ENCODE measurements around the gene FAM83E. TPM values are rescaled to one million over a fixed set of nuclear protein-coding genes. Genes with fewer than 3 reads are reported as not detected.
A peak's percentile ranks its signal among the peaks of the same experiment; 100 is the strongest.

The FAM83E gene
- total RNA-seq, 1 experiment from 2014 or later: 0.11 TPM

GRCh38 chr19:48617146-48617937 is 2.5 kb upstream of the FAM83E start:
- Histone ChIP-seq H3K27ac (no peak overlapping the region), H3K9me3 (replicated peaks) (no peaks in the 10 kb centered on the region), H3K27me3 (replicated peaks) (no peaks in the 10 kb centered on the region; the same call in 1 of the 2 replicates)

GRCh38 chr19:48616491-48617056 is 1.7 kb upstream of the FAM83E start:
- H3K36me3 ChIP-seq: peaks cover 53% of the 10 kb centered on the region
- H3K4me3 ChIP-seq: no peak overlapping the region
- H3K4me1 ChIP-seq (replicated peaks): peaks cover 18% of the 10 kb centered on the region
- H3K27ac ChIP-seq: no peak overlapping the region
- H3K9me3 ChIP-seq (replicated peaks): no peaks in the 10 kb centered on the region
- no peaks in the 10 kb centered on the region; the same call in 1 of the 2 replicates for H3K27me3 ChIP-seq (replicated peaks)
- DNase-seq (ENCODE audit: low read depth in 1 of 2, low spot score in 2 of 2): no peak

More at GRCh38 chr19:48617146-48617937, 2.5 kb upstream of the FAM83E start:
- Histone ChIP-seq H3K4me3 (peak overlapping the region; percentile 67), H3K36me3 (peaks cover 53% of the 10 kb centered on the region), H3K4me1 (replicated peaks) (peaks cover 18% of the 10 kb centered on the region)
- no peak for DNase-seq (ENCODE audit: low read depth in 1 of 2, low spot score in 2 of 2)

- no peak for DNase-seq (ENCODE audit: low read depth in 1 of 2, low spot score in 2 of 2)
- no peaks in the 10 kb centered on the region; the same call in 1 of the 2 replicates for H3K27me3 ChIP-seq (replicated peaks)
- H3K4me1 ChIP-seq (replicated peaks): peaks cover 18% of the 10 kb centered on the region
- H3K27ac ChIP-seq: no peak overlapping the region
- no peak overlapping the region for H3K4me3 ChIP-seq
- no peaks in the 10 kb centered on the region for H3K9me3 ChIP-seq (replicated peaks)
- H3K36me3 ChIP-seq: peaks cover 53% of the 10 kb centered on the region
Measured at GRCh38 chr19:48616041-48616436, 1.2 kb upstream of the FAM83E start.

GRCh38 chr19:48615231-48616040 is 560 bp upstream of the FAM83E start:
- Histone ChIP-seq H3K36me3 (peaks cover 53% of the 10 kb centered on the region), H3K9me3 (replicated peaks) (no peaks in the 10 kb centered on the region), H3K4me1 (replicated peaks) (peaks cover 18% of the 10 kb centered on the region), H3K27me3 (replicated peaks) (no peaks in the 10 kb centered on the region; the same call in 1 of the 2 replicates), H3K27ac (no peak overlapping the region), H3K4me3 (no peak overlapping the region)
- peak in 1 of 2 experiments; percentile 41 for DNase-seq (ENCODE audit: low read depth in 1 of 2, low spot score in 2 of 2)

- H3K9me3 ChIP-seq (replicated peaks): no peaks in the 10 kb centered on the region
- H3K27me3 ChIP-seq (replicated peaks): no peaks in the 10 kb centered on the region; the same call in 1 of the 2 replicates
- peaks cover 53% of the 10 kb centered on the region for H3K36me3 ChIP-seq
- peaks cover 12% of the 10 kb centered on the region for H3K4me1 ChIP-seq (replicated peaks)
- no peak overlapping the region for H3K4me3 ChIP-seq
- no peak overlapping the region for H3K27ac ChIP-seq
- DNase-seq (ENCODE audit: low read depth in 1 of 2, low spot score in 2 of 2): no peak
Measured at GRCh38 chr19:48613852-48614435, 932 bp downstream of the FAM83E start.

- peaks cover 48% of the 10 kb centered on the region for H3K36me3 ChIP-seq
- no peak overlapping the region for H3K27ac ChIP-seq
- no peak for DNase-seq (ENCODE audit: low read depth in 1 of 2, low spot score in 2 of 2)
- no peaks in the 10 kb centered on the region for H3K9me3 ChIP-seq (replicated peaks)
- no peak overlapping the region for H3K4me3 ChIP-seq
- no peaks in the 10 kb centered on the region; the same call in 1 of the 2 replicates for H3K27me3 ChIP-seq (replicated peaks)
- peaks cover 15% of the 10 kb centered on the region for H3K4me1 ChIP-seq (replicated peaks)
Measured at GRCh38 chr19:48613024-48613851, 1.6 kb downstream of the FAM83E start.

- Histone ChIP-seq H3K4me3 (no peak overlapping the region), H3K36me3 (peaks cover 34% of the 10 kb centered on the region), H3K4me1 (replicated peaks) (peaks cover 4% of the 10 kb centered on the region), H3K9me3 (replicated peaks) (no peaks in the 10 kb centered on the region), H3K27ac (no peak overlapping the region), H3K27me3 (replicated peaks) (no peaks in the 10 kb centered on the region; the same call in 1 of the 2 replicates)
- no peak for DNase-seq (ENCODE audit: low read depth in 1 of 2, low spot score in 2 of 2)
Measured at GRCh38 chr19:48611872-48612271, 3.0 kb downstream of the FAM83E start.

- Histone ChIP-seq H3K27ac (no peak overlapping the region), H3K27me3 (replicated peaks) (no peaks in the 10 kb centered on the region; the same call in 1 of the 2 replicates)
- DNase-seq (ENCODE audit: low read depth in 1 of 2, low spot score in 2 of 2): no peak
Measured at GRCh38 chr19:48609571-48610108, 5.2 kb downstream of the FAM83E start.

GRCh38 chr19:48608798-48609263 is 6.0 kb downstream of the FAM83E start:
- H3K4me3 ChIP-seq: no peak overlapping the region
- peaks cover 4% of the 10 kb centered on the region for H3K4me1 ChIP-seq (replicated peaks)
- H3K27ac ChIP-seq: no peak overlapping the region
- DNase-seq (ENCODE audit: low read depth in 1 of 2, low spot score in 2 of 2): peak in 1 of 2 experiments; percentile 39
- no peaks in the 10 kb centered on the region for H3K27me3 ChIP-seq (replicated peaks)
- H3K9me3 ChIP-seq (replicated peaks): no peaks in the 10 kb centered on the region
- H3K36me3 ChIP-seq: peaks cover 4% of the 10 kb centered on the region

More at GRCh38 chr19:48609571-48610108, 5.2 kb downstream of the FAM83E start:
- Histone ChIP-seq H3K4me3 (no peak overlapping the region), H3K4me1 (replicated peaks) (peaks cover 4% of the 10 kb centered on the region), H3K36me3 (peaks cover 12% of the 10 kb centered on the region), H3K9me3 (replicated peaks) (no peaks in the 10 kb centered on the region)

GRCh38 chr19:48607359-48607755 is 7.5 kb downstream of the FAM83E start:
- Histone ChIP-seq H3K27ac (no peak overlapping the region), H3K36me3 (no peaks in the 10 kb centered on the region), H3K4me1 (replicated peaks) (peaks cover 4% of the 10 kb centered on the region), H3K9me3 (replicated peaks) (no peaks in the 10 kb centered on the region), H3K27me3 (replicated peaks) (no peaks in the 10 kb centered on the region), H3K4me3 (no peak overlapping the region)
- DNase-seq (ENCODE audit: low read depth in 1 of 2, low spot score in 2 of 2): no peak

GRCh38 chr19:48606463-48607358 is 8.2 kb downstream of the FAM83E start, which contains the start of gene SPACA4:
TSS of gene SPACA4 (plus strand) at chr19:48606742. CDS start at chr19:48606979, 237 bp downstream.
- DNase-seq (ENCODE audit: low read depth in 1 of 2, low spot score in 2 of 2): no peak
- no peaks in the 10 kb centered on the region for H3K36me3 ChIP-seq
- H3K27me3 ChIP-seq (replicated peaks): no peaks in the 10 kb centered on the region
- peaks cover 4% of the 10 kb centered on the region for H3K4me1 ChIP-seq (replicated peaks)
- no peak within 1 kb of the TSS for H3K4me3 ChIP-seq
- no peak within 1 kb of the TSS for H3K27ac ChIP-seq
- no peaks in the 10 kb centered on the region for H3K9me3 ChIP-seq (replicated peaks)
